HG03064 (cell line): ENCODE data around the gene SLC17A9.

Experiments
- ATAC-seq: cut with Tn5 transposase; IDR thresholded peaks from one replicate; pipeline ENCODE4 v1.9.1; 2021; ENCODE audit warnings: low read depth; ENCODE audit not compliant: unreplicated experiment

Gene SLC17A9

DNA sequence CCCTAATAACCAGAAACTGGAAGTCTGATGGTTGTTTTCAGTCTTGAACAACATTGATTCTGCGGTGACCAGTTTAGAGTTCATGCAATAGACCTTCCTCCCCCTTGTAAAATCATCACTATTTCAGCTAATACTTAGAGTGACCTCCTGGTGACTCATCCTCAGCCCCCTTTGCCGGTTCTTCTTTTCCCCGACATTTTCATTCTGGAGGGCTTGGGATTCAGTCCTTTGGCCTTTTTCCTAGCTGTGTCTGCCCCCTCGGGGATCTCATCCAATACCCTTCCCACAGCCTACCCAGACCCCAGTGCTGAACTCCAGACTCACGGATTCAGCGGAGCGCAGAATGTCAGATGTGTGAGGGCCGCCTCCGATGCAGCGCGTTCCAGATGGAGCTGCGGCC, 61.8 kb downstream of the SLC17A9 start:
- no peak for ATAC-seq

DNA sequence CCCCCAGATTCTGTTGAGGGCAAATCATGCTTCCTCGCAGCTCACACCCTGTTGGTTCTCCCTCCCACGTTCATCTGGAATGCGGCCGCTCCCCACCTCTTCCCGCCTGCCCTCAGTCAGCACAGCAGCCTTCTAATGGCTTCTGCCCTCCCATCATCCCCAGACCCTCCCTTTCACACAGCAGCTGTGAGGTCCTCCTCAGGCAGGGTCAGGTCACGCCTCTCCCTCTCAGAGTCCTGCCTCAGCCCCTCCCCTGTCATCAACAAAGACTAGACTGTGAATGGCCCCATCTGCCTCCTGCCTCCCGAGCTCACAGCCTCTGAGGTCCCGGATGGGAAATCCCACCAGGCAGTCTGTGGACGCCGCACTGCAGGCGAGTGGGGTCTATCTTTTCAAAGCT, 62.2 kb downstream of the SLC17A9 start:
- no peak for ATAC-seq

DNA sequence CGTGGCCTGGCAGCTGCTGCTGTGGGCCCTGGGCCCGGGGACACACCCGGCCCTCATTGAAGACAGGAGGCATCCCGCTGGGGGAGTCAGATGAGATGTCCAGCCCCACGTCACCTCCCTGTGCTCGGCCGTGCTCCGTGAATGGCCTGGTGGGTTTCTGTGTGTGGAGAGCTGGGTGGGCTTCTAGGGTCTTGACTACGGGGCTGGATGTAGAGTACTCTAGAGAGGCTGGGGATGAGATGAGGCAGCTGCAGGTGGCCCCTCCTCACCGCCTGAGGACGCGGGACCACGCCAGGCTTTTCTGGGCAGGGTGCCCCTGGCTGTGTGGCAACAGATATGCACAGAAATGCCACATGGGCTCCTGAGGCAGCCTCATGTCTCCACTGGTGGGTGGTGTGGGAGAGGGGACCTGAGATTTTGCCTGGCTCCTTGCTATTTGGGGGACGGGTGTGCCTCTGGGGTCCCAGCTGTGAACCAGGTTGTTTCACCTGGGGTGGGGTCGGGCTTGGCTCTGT, 62.7 kb downstream of the SLC17A9 start:
- ATAC-seq, result no peak

DNA sequence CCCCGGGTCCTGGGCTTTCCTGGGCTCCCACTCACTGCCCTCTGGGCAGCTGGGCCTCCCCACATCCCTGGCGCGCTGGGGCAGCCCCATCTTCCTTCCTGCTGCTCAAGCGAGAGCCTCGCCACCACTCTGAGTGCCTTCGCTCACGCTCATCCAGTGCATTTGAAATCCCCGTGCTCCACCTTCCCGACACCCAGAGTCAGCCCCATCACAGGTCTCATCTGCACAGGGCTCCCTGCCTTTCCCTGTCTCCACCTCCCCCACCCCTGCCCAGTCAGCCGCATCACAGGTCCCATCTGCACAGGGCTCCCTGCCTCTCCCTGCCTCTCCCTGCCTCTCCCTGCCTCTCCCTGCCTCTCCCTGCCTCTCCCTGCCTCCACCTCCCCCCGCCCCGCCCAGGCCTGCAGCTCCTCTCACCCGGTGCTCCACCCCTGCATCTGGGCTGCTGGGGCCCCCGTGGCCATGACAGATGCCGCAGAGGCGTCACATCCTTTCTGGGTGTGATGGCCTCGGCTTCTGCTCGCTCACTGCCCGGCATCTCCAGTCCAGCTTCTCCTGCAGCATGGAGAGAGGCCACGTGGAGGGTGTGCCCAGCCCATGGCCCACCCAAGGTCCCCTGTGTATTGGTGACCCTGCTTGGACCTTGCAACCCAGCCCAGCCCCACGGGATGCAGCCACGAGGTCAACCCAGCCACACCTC, 63.3 kb downstream of the SLC17A9 start:
- ATAC-seq, result no peak

DNA sequence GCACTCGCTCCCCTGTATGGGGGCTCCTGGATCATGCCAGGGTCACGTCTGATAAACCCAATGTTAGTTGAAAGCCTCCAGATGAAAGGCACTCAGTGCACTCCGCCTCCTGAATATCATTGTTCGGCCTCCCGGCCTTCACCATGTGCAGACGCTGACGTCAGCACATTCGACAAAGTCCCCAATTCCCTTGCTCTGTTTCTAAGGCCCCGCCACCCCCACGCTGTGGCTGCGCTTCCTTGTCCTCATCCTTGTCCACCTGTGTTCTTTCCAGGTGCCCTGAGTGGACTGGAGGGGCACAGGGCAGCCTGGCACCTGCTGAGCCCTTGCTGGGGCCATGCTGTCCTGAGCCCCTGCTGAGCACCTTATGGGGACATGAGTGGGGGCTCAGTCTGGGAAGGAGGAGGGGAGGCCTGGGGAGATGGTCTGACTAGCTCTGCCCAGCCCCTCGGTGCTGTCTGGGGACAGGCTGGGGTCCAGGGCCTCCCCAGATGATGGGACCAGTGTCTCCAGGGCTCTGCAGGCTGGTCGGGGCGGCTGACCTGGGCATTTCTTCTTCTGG, 64.1 kb downstream of the SLC17A9 start:
- ATAC-seq, result no peak

DNA sequence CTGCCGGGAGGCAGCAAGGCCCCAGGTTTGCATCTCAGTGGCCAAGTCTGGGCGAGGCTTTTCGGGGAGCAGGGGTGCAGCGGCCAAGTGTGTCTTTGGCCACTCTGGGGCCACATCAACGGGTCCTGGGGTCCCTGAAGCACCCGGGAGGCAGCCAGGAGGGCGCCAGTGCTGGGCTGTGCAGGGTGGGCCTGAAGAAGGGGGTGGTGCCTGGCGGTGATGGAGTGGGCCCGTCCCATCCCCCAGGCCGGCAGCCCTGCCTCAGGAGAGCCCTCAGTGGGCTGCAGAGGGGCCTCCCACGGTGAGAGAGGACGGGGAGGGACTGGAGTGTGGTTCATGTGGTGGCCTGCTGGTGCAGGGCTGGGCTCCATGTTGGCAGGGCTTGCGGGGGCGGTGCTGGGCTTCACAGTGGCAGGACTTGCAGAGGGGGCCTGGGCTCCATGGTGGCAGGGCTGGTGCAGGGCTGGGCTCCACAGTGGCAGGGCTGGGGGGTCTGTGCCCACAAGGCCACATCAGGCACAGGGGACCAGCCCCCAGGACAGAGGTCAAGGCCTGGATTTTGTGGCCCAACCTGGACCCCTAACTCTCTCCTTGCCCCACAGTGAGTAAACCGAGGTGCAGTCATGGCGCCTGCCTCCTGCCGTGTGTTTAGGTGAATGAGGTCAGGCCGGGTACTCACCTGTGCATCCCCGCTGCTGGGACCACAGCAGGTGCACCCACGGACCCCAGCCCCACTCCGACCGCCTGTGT, 64.7 kb downstream of the SLC17A9 start:
- no peak for ATAC-seq

DNA sequence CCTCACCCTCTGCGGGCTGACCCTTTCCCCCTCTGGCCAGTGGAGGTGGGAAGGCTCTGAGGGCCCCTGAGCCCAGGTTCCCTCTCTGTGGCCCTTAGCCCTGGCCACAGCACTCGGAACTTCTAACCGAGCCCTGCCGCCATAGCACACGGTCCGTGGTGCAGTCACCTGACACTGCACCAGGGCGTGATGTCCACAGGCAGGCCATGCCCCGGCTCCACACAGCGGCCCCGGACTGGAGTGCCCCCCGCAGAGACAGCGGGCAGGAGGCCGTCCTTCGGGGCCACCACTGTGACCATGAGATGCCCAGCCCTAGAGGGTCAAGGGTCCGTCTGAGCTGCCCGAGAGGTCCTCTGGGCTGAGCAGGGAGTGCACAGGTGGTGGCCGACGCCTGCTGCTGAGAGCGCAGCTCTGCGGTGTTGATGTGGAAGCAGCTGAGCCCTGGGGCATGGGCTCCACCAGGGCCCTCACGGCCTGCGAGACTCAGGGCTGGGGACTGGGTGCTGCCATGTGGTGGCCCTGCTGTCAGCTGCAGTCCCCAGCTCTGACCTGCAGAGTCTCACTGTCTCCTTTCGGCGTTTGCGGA, 65.4 kb downstream of the SLC17A9 start:
- ATAC-seq, result no peak
